Activated T-cell treated with anti-CD3 and anti-CD28 coated beads, Interleukin-2, amount 50 U/mL, for 72 hours (primary cell): ENCODE results near the gene SETX. TPM values are rescaled to one million over a fixed set of nuclear protein-coding genes. Genes with fewer than 3 reads are reported as not detected.

Experiments
- ATAC-seq, 2 donors: fragments of 150-1000 bp; cut with Tn5 transposase; replicated peaks in 1 of 2; 2 replicates each; pipeline ENCODE4 v1.10.0; 2021; ENCODE audit warnings: moderate library complexity in 2 of 2, mild to moderate bottlenecking in 1 of 2
- DNase-seq, 2 donors: peaks; one replicate each; pipeline ENCODE4 v3.0.0; 2021 to 2022; ENCODE audit warnings: mixed read lengths in 1 of 2
- H3K27ac Mint-ChIP-seq: one replicate; pipeline ENCODE4 v1.8.0; 2022; ENCODE audit warnings: mild to moderate bottlenecking, moderate library complexity, mixed read lengths
- H3K27me3 Mint-ChIP-seq: one replicate; pipeline ENCODE4 v1.8.0; 2022; ENCODE audit warnings: low read depth, mixed read lengths
- H3K36me3 Mint-ChIP-seq, 2 donors: one replicate each; pipeline ENCODE4 v1.8.0; 2022; ENCODE audit warnings: mixed read lengths in 2 of 2, mild to moderate bottlenecking in 1 of 2; ENCODE audit not compliant: insufficient read depth in 2 of 2
- H3K4me1 Mint-ChIP-seq: one replicate; pipeline ENCODE4 v1.8.0; 2022; ENCODE audit warnings: low read depth, mixed read lengths
- H3K4me3 Mint-ChIP-seq, 2 donors: one replicate each; pipeline ENCODE4 v1.8.0; 2022; ENCODE audit warnings: mild to moderate bottlenecking in 2 of 2, mixed read lengths in 2 of 2, moderate library complexity in 2 of 2
- H3K9me3 Mint-ChIP-seq, 2 donors: one replicate each; pipeline ENCODE4 v1.8.0; 2022; ENCODE audit warnings: mixed read lengths in 2 of 2
- total RNA-seq, 2 donors: library from RNA; stranded (reverse); gene quantifications; one replicate each; pipeline ENCODE4 v1.2.3, GENCODE V29; 2022

SETX gene
- total RNA-seq, 2 donors from 2014 or later: 53.7 to 55.9 TPM

DNA sequence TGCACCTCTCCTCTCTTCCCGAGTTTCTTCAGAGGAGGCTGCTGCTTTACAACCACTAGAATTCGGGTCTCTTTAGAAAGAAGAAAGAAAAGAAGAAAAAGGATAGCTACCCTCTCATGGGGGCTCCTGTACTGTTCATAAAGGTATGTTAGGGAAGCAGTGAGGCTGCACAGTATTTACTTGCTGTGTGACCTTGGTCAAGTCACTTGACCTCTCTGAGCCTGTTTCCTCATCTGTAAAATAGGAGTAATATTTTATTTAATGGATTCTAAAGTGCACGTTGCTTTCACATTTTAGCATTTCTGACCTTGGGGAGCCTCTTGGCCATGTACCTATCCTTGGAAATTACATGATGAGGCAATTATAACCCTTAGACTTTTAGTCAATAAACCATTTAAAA lies 88.8 kb downstream of the SETX start:
- DNase-seq (no peak), ATAC-seq (no peak)
- H3K4me1 Mint-ChIP-seq: peaks cover 15% of the 10 kb centered on the region
- H3K4me3 Mint-ChIP-seq: no peak overlapping the region
- no peaks in the 10 kb centered on the region for H3K27me3 Mint-ChIP-seq
- H3K9me3 Mint-ChIP-seq: no peaks in the 10 kb centered on the region
- peaks cover 8 to 46% of the 10 kb centered on the region in 2 donors for H3K36me3 Mint-ChIP-seq
- peak overlapping the region; percentile 81 for H3K27ac Mint-ChIP-seq

DNA sequence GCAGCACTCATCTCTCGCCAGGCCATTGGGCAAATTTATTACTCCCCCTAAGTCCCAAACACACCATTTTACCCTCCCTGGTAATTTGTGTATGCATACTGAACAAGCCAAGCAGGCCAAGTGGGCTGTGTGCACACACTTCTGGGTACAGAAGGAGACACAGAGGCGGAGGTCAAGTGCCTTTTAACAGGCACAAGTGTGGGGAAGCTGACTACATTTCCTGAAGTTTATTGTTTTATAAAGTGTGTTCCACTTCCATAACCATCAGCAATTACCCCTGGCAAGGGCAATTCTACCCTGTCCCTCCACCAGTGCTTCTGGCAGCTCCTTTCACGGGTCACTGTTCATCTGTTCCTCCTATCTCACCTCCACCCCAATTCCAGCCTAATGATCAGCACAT lies 93.9 kb downstream of the SETX start:
- Mint-ChIP-seq H3K36me3 (peaks cover under 1 to 17% of the 10 kb centered on the region in 2 donors), H3K9me3 (no peaks in the 10 kb centered on the region), H3K27me3 (no peaks in the 10 kb centered on the region), H3K27ac (no peak overlapping the region), H3K4me3 (no peak overlapping the region), H3K4me1 (peaks cover 11% of the 10 kb centered on the region)
- no peak for ATAC-seq
- DNase-seq: no peak

DNA sequence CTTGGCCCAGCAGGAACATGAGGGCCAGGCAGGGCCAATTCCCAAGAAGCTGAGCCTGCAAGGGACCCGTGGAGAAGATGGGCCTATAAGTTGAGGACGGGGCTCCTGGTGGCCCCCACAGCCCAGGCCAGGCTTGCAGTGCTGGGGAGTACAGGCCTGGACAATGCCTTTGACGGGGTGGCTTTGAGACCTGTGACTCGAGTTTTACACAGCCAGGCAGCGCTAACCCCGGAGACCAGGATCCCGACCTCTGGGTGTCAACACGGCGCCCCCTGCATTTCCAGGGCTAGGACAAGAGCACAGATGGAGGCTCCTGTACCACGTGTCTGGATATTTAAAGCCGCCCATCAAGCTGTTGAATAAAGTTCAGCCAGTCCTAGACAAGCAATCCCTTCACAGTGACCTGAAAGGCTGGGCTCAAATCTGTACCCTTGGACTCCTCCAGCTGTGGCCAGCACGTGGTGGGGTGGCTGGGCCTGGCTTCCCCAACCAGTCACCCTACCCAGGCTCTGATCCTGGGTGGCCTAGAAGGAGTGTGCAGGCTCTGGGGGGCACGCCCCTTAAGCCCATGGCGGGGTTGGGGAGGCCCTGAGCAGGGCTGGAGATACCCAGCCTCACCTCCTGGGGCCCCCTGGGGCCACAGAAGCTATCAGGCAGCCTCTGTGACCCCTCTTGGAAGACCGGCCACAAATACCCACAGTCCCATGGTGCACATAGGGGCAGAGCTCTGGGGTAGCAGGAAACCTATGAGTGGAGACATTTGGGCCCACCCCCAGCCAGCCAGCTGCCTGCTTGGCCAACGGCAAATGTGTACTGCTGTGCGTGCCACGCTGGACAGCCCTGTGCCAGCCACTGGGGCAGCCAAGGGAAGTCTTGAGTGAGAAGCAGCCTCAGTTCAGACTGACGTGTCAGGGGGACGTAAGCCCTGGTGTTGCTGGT lies 104.2 kb downstream of the SETX start:
- ATAC-seq (no peak), DNase-seq (no peak)
- Mint-ChIP-seq H3K4me1 (no peaks in the 10 kb centered on the region), H3K27ac (no peak overlapping the region), H3K36me3 (no peaks in the 10 kb centered on the region), H3K9me3 (no peaks in the 10 kb centered on the region), H3K27me3 (no peaks in the 10 kb centered on the region), H3K4me3 (no peak overlapping the region)

DNA sequence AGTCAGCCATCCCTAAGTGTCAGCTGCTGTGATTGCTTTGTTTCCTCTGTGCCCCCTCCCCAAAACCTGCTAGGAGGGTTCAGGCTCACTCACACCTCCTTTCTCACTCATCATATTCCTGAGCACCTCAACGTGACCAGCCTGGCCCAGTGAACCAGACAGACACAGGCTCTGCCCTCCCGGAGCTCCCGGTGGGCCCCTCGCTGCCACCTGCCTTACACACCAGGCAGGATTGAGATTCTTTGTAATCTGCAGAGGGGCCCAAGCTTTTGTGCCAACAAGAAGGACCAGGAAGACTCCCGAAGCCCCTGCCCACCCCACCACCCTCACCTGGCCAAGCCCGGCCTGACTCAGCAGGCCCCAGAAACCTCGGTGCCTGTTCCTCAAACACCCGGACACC lies 105.1 kb downstream of the SETX start:
- Mint-ChIP-seq H3K4me3 (no peak overlapping the region), H3K9me3 (no peaks in the 10 kb centered on the region), H3K36me3 (no peaks in the 10 kb centered on the region)

DNA sequence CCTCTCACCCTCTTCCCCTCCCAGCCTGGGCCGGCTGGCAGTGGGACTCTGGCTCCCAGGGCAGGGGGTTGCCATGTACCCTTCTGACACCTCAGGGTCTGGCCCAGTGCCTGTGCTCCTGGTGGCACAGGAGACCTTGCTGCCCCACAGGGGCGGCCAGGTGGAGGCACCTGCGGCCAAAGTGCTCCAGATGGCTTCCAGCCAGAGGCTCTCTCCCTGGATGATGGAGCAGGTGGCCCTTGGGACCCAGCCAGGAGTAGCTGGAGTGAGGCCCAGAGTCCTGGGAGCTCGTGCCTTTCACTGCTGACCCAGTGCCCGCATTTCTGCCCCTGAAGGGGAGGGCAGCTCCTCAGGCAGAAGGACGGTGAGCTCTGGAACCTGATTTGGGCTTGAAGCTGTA lies 105.7 kb downstream of the SETX start:
- no peaks in the 10 kb centered on the region for H3K27me3 Mint-ChIP-seq
- H3K4me1 Mint-ChIP-seq: no peaks in the 10 kb centered on the region
- ATAC-seq (no peak), DNase-seq (no peak)
- H3K27ac Mint-ChIP-seq: no peak overlapping the region
- H3K9me3 Mint-ChIP-seq: no peaks in the 10 kb centered on the region
- H3K4me3 Mint-ChIP-seq: no peak overlapping the region
- H3K36me3 Mint-ChIP-seq: no peaks in the 10 kb centered on the region

More for the DNA sequence above, 105.1 kb downstream of the SETX start:
- DNase-seq (no peak), ATAC-seq (no peak)
- no peaks in the 10 kb centered on the region for H3K4me1 Mint-ChIP-seq
- no peaks in the 10 kb centered on the region for H3K27me3 Mint-ChIP-seq
- H3K27ac Mint-ChIP-seq: no peak overlapping the region

DNA sequence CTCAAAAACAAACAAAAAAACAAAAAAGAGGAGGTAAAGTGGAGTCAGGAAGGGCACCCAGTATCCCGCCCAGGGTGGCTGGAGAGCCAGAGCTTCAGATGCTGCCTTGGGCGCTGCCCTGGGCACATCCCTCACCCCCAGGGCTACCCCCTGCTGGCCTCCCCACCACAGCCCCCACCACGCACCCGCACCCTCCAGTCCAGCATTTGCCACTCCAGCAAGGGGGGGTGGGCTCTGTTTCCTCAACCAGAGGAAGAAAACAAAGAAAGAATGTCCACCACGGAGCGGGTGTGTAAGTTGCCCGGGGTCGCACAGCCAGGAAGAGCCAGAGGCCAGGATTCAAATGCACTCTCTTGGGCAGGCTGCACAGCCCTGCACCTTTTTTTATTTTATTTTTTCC lies 106.8 kb downstream of the SETX start:
- Mint-ChIP-seq H3K27me3 (no peaks in the 10 kb centered on the region), H3K9me3 (no peaks in the 10 kb centered on the region), H3K36me3 (no peaks in the 10 kb centered on the region), H3K4me3 (no peak overlapping the region), H3K4me1 (no peaks in the 10 kb centered on the region), H3K27ac (no peak overlapping the region)
- no peak for DNase-seq
- ATAC-seq: no peak

DNA sequence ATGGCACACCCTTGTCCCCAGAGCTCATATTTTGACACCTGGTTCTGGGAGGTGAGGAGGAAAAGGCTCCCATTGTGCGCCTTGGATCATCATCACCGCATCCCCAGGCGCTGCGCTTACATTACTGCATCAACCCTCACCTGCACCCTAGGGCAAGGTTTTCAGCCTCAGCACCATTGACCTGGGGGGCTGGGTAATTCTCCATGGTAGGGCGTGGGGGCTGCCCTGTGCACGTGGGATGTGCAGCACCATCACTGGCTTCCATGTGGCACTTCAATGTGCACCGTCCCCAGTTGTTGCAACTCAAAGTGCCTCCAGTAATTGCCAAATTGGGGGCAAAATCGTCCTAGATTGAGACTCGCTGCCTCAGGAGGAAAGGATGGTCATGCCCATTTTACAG lies 109.3 kb downstream of the SETX start:
- DNase-seq: no peak
- no peak for ATAC-seq
- H3K27me3 Mint-ChIP-seq: no peaks in the 10 kb centered on the region
- peaks cover 10% of the 10 kb centered on the region for H3K4me1 Mint-ChIP-seq
- H3K36me3 Mint-ChIP-seq: peaks cover 0 to 2% of the 10 kb centered on the region in 2 donors
- H3K9me3 Mint-ChIP-seq: no peaks in the 10 kb centered on the region
- no peak overlapping the region for H3K27ac Mint-ChIP-seq
- H3K4me3 Mint-ChIP-seq: no peak overlapping the region

DNA sequence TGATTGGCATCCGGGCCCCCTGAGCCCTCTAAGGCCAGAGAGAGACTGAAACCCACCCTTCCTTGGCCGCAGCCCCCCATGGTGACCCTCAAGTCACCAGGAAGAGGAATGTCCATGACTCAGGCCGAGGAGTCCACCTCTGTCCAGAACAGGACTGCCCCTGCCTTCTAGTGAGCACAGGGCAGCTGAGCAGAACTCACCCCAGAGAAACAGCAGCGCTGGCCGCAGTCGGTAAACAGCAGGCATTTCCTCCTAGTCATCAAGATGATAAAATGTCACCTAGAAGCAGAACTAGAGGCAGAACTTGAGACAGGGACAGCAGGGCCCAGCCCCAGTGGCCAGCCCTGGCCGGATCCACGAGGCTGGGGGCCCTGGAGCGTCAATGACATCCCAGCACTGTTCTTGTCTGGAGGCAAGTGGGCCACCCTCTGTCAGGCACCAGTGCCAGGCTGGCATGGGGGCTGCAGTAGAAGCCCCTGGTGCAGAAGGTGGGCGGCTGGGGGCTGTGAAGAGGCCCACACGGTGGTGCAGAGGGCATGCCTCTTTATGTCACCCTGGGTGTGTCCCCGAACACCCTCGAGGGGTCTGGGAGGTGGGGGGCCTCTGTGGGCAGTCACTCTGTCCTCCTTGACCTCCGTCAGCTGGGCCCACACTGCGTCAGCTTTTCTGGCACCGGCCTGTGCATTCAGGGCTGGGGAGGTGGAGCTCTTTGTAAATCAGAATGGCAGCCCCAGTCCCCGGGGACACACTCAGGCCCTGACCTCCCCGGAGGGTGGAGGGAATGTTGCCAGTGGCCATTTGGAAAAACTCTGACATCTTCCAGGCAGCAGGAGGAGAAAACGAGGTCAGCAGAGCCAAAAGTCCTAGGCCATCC lies 110.0 kb downstream of the SETX start:
- H3K9me3 Mint-ChIP-seq: no peaks in the 10 kb centered on the region
- DNase-seq (no peak), ATAC-seq (no peak)
- H3K36me3 Mint-ChIP-seq: peaks cover 0 to 2% of the 10 kb centered on the region in 2 donors
- peaks cover 10% of the 10 kb centered on the region for H3K4me1 Mint-ChIP-seq
- no peaks in the 10 kb centered on the region for H3K27me3 Mint-ChIP-seq
- no peak overlapping the region for H3K4me3 Mint-ChIP-seq
- H3K27ac Mint-ChIP-seq: no peak overlapping the region

DNA sequence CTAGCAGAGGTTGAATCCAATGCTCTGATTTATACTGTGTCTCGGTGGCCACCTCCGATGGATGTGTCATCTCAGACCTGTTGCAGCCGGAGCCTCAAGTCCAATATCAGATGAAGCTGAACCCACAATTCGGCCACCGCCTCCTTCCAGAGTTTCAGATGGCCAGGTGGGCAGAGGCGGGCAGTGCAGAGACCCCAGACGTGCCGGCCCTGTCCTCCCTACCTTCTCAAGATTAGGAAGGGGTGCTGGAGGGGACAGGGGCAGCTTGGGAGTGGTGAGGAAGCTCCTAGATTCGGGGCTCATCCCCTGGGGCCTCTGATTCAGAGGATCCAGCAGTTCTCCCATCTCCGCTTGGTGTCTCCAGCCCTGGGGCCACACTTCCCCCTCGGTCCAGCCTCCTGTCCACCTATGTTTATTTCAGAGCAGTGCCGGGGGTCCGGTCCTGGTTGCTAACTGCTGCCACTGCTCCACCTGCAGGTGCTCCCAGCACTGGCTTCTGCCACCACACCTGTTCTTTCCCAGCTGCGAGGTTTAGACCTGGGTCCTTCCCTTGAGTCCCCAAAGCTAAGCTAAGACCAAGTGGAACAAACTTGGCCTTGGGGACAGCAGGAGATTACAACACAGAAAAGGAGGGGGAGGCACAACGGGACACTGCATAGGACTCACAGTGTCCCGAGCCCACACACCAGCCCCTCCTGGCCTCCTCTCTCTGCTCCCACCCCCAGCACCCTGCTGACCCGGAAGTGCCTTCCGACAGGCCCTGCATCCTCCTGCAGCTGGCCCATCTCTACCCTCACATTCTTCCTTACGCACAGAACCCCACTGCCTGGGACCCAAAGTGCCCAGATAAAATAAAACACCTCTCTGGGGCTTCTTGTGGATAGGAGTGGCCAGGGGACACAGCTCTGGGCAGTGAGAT lies 111.4 kb downstream of the SETX start:
- Mint-ChIP-seq H3K9me3 (no peaks in the 10 kb centered on the region), H3K4me3 (peak overlapping the region; percentile 96 to 99), H3K27ac (no peak overlapping the region), H3K27me3 (no peaks in the 10 kb centered on the region), H3K4me1 (peaks cover 10% of the 10 kb centered on the region), H3K36me3 (peaks cover 0 to 2% of the 10 kb centered on the region in 2 donors)
- DNase-seq (no peak), ATAC-seq (no peak)

DNA sequence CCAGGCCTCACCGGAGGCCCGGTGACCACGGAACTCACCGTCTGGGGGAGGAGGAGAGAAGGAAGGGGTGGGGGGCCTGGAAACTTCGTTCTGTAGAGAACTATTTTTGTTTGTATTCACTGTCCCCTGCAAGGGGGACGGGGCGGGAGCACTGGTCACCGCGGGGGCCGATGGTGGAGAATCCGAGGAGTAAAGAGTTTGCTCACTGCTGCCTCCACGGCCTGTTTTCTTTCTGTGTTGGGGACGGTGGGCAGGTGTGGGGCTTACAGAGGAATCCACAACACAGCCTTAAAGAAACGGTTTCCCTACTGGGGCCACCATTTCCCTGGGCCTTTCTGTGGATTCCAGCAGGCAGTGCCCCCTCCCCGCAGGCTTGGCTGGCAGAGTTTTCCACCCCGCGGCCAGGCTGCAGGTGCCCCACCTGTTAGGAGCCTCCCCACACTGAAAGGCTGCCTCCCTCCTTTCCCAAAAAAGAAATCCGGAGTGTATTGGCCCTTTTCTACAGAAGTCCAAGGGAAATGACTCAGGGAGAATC lies 112.1 kb downstream of the SETX start:
- Mint-ChIP-seq H3K4me1 (peaks cover 10% of the 10 kb centered on the region), H3K27me3 (no peaks in the 10 kb centered on the region), H3K27ac (peak overlapping the region; percentile 90), H3K4me3 (peak overlapping the region; percentile 96 to 99), H3K9me3 (no peaks in the 10 kb centered on the region), H3K36me3 (peaks cover 0 to 2% of the 10 kb centered on the region in 2 donors)
- ATAC-seq (no peak), DNase-seq (no peak)

DNA sequence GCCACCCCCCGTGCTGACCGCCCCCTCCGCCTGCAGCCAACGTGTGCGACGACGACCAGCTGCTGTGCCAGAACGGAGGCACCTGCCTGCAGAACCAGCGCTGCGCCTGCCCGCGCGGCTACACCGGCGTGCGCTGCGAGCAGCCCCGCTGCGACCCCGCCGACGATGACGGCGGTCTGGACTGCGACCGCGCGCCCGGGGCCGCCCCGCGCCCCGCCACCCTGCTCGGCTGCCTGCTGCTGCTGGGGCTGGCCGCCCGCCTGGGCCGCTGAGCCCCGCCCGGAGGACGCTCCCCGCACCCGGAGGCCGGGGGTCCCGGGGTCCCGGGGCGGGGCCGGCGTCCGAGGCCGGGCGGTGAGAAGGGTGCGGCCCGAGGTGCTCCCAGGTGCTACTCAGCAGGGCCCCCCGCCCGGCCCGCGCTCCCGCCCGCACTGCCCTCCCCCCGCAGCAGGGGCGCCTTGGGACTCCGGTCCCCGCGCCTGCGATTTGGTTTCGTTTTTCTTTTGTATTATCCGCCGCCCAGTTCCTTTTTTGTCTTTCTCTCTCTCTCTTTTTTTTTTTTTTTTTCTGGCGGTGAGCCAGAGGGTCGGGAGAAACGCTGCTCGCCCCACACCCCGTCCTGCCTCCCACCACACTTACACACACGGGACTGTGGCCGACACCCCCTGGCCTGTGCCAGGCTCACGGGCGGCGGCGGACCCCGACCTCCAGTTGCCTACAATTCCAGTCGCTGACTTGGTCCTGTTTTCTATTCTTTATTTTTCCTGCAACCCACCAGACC lies 112.8 kb downstream of the SETX start:
- Mint-ChIP-seq H3K9me3 (no peaks in the 10 kb centered on the region), H3K27ac (peak overlapping the region; percentile 90), H3K4me3 (peak overlapping the region; percentile 98 to 99), H3K36me3 (peaks cover 0 to 2% of the 10 kb centered on the region in 2 donors), H3K27me3 (no peaks in the 10 kb centered on the region), H3K4me1 (peaks cover 10% of the 10 kb centered on the region)
- DNase-seq (peak; percentile 50 to 57), ATAC-seq (peak in 1 of 2 donors; percentile 7)

DNA sequence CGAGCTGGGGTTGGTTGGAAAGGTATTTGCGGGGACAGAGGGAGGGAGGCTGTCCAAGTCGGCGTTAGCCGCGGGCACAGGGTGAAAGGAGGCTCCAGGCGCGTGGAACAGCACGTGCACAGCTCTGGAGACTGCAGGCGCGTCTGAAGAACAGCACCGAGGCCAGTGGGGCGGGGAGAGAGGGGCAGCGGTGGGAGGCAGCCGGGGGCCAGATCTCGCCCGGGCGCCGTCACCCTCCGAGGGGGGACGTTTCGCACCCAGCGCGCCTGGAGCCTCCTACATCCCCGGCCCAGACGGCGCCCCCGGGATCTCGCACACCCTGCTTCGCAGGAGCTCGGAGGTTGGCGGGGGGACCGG lies 113.3 kb downstream of the SETX start:
- ATAC-seq (no peak), DNase-seq (no peak)
- H3K4me1 Mint-ChIP-seq: peaks cover 12% of the 10 kb centered on the region
- peak overlapping the region; percentile 16 for H3K27ac Mint-ChIP-seq
- H3K36me3 Mint-ChIP-seq: peaks cover 0 to 2% of the 10 kb centered on the region in 2 donors
- no peaks in the 10 kb centered on the region for H3K27me3 Mint-ChIP-seq
- H3K4me3 Mint-ChIP-seq: peak overlapping the region; percentile 81 to 98
- no peaks in the 10 kb centered on the region for H3K9me3 Mint-ChIP-seq
